Mesenteric fat pad (tissue), 1 donor: ENCODE data around the gene TBC1D10A. TPM values are rescaled to one million over a fixed set of nuclear protein-coding genes. Genes with fewer than 3 reads are reported as not detected.
A peak's percentile ranks its signal among the peaks of the same experiment; 100 is the strongest.

Experiments
- DNase-seq: peaks from one replicate; pipeline ENCODE4 v3.0.0-alpha.2; 2020; ENCODE audit warnings: low spot score
- total RNA-seq: library from RNA; stranded (reverse); fragmentation: NEBNext Ultra II Directional; extraction: Animal tissue kit (Norgen Biotek cat#: 25700); gene quantifications from one replicate; pipeline ENCODE4 v1.2.1, GENCODE V29; 2021
- donor health status: DM: yes; HTN: yes; CAD: no.

TBC1D10A gene
- total RNA-seq, 1 donor from 2014 or later, result 25.8 TPM

DNA sequence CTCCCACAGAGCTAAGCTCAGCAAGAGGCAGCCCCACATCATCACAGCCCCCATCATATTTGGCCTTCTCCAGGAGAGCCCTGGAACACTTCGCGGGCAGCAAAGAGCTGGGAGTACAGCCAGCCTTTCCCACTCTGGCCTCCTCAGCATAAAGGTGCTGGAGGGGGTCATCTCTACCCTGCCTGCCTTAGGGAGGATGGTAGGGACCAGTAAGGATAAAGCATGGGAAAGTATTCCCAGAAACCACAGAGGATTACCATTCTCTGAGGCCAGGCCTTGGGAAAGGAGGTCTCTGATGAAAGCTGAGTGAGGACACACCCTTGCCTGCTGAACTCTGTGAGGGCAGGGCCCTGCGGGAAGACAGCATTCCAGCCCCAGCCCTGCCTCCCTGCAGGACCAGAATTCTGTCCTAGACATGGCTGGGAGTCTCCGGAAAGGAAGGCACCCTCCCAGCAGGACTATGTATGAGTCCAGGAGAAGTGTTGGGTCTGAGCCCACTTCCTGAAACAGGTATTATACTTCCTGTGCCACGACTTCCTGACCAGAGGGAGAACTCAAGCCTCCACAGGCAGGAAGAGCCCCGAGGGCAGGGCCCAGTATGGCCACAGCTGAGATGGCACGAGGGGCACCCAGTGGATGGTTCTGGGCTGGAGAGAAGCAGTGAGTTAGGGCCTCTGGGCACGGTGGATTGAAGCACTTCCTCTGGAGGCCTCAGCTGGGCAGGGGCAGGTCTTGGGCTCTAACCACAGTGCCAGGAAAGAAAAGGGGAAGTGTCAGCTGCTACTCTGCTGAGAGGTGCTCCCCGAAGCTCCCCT lies 24.5 kb downstream of the TBC1D10A start:
- no peak for DNase-seq

GRCh38 chr22:30299322-30299721 lies 27.4 kb downstream of the TBC1D10A start:
- no peak for DNase-seq

DNA sequence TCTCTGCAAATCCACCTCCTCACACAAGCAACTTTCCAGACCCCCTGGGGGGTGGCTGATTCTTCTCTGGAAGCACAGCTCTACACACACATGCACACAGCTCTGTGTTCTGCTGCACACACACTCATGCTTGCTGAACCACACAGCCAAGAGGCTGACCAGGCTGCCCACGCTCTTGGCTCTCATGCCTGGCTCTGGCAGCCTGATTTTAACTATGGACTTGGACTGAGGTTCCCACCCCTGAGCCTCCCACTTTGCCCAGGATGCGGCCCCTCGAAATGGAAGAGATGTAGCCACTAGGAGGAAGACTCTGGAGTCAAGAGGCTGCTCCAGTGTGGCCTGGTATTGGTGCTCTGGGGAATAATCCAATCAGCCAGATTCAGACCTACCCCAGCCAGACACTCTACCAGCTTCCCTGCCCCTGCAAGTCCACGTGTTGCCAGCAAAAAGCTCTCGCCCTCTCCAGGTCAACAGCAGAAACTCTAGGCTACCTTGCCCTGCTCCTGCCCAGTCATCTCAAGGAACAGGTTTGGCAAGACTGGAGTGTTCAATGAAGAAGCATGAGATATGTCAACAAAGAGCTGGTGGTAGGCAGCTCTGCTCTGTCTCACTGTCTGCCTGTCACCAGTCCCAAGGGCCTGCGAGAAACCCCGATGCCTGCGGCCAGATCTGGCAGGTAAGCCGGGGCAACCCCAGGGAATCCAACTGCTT lies 28.6 kb downstream of the TBC1D10A start:
- no peak for DNase-seq

DNA sequence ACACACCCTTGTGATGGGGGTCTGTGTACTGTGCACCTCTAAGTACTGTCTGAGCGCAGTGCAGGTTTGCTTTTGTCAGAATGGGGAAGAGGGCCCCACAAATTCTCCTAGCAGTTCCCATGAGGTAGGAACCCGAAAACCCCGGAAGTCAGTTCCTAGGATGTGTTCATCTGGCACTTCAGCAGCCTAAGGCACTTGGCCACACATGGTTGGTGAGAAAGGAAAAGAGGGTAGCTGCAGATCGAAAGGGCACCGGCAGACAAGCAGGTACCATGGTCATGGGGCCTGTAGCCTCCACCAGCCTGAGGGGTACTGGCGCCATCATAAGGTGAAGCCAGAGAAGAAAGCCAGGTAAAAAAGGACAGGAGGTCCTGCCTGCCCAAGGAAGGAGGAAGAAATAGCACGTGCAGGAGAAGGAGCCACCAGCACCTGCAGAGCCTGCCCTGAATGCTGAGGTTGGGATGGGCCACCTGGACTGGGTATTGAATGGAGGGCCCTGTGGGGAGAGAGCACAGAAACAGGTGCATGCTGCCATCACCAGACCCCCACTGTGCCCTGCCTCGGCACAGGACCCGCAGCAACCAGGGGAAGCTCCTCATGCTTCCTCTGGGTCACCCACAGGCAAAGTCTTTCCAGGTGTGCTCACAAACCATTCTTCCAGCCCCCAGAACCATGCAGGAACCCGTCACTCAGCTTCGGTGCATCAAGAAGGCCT lies 29.3 kb downstream of the TBC1D10A start:
- DNase-seq, result no peak

DNA sequence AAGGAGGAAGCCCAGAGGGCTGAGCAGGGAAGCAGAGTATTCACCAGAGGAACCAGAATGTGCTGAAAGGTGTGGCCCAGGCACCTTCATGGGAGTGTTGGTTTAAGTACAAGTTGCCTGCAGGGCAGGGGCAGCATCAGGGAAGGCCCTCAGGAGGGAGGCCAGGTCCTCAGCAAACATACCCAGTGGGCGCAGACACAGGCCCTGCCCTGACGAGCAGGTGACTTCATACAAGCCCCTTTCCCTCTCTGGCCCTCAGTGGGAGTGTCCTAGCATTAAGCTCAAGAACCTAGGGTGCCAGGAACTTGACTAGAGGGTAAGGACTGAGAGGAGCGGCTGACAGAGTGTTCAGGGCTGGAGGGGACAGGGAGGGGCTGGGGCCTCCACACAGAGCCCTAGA lies 29.9 kb downstream of the TBC1D10A start:
- DNase-seq, result no peak

GRCh38 chr22:30296324-30296723 lies 30.4 kb downstream of the TBC1D10A start:
- DNase-seq, result no peak

GRCh38 chr22:30295576-30295975 lies 31.2 kb downstream of the TBC1D10A start:
- DNase-seq, result no peak

GRCh38 chr22:30294830-30295229 lies 31.9 kb downstream of the TBC1D10A start:
- DNase-seq, result no peak

DNA sequence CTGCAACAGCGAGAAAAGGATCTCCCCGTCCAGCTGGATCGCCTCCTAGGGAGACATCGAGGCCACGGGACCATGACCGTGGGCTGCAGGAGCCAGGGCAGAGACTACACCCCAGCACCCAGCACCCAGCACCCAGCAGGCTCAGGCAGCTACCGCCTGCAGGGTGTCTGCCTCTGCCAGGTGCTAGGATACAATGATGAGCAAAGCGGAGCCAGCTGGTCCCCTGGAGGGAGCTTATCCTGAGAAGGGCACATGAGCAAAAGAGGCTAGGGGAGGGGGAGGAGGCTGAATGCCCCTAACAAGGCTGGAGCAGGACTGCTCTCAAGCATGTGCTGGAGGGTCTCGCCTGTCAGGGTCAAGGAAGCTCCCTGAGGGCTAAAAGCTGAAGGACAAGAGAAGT lies 32.7 kb downstream of the TBC1D10A start:
- DNase-seq, result no peak

GRCh38 chr22:30293026-30293425 lies 33.7 kb downstream of the TBC1D10A start:
- DNase-seq, result no peak

GRCh38 chr22:30292069-30292970 lies 34.4 kb downstream of the TBC1D10A start:
- no peak for DNase-seq

DNA sequence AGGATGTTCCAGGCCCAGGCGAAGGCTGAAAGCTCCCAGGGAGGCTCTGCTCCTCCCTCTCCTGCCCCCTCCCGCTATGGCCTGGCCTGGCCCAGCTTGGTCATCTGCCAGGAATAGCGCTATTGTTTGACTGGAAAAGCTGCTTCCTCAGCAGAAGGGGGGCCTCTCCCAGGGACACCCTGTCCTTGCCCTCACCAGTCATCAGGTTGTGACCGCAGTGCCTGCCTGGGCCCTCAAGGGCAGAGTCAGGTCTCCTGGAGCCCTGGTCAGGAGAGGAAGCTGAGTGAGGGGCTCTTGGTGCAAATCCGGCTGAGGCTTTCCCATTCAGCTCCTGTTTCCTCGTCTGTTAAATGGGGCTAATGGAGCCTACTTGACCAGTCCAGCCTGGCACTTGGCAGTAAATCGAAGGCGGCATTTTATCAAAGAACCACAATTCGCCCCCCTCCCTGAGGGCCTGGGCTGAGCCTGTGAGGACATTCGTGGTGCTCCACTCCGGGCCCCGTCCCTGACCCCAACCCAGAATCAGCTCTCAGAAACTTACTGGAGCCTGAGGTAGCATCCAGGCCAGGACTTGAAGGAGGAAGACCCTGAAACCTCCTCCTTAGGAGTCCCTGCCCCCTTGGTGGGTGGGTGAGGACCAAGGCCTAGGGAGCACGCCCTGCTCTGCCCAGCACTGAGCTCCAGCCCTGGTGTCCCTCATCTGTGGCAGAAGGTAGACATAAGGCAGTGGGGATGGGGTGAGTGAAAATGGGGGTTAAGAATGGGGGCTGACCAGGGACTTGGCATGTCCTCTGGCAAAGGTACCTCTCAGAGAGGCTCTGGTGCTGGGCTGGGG lies 35.5 kb downstream of the TBC1D10A start:
- DNase-seq, result peak; percentile 93

- no peak for DNase-seq
These were observed 36.2 kb downstream of the TBC1D10A start for GRCh38 chr22:30290342-30291057.

DNA sequence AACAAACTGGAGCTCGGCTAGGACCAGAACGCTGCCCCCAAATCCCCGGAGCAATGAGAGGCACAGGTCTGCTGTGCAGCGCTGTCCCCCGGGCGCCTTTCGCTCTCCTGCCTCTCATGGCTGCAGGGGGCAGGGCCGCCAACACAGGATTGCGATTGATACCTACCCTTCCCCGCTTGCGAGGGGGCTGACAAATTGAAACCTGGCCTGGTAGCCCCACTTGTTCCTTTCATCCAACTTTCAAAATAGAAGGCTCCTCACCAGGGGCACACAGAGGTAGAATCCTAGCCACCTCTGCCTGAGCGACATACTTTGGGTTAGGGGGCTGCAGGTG lies 36.8 kb downstream of the TBC1D10A start:
- no peak for DNase-seq

DNA sequence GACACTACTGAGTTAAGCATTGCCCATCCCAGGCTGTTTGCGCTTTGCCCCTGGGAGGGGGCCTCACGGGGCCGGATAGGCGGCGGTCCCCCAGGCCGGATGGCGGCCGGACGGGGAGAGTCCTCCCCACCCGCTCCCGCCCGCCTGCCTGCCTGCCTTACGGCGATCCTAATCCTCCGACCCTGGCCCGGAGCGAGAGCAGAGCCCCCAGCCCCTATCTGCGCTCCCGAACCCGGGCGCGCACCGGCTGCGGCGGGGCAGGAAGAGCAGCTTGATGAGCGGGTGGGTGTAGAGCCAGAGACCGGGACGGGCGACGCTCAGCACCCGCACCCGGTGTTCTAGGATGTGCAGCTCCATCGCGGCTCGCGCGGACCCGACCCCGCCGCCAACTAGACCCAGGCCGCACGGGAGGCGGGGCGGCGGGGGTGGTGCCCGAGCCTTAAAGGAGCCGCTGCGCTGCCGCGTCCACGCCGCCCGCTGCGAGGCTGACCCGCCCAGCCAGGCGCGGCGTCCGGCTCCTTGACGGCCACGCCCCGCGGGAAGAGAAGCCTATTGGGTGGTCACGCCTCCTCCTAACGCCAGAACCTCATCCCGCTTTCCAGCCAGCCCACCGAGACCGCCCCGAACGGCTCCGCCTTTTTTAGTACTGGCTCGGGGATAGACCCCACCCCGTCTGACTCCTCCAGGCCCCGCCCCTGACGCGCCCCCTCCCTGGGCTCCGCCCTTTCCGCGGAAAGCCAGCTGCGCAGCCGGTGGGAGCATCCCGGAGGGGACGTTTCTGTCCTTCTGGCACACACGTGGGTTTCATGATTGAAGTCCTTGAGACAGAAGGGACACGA lies 37.4 kb downstream of the TBC1D10A start, which contains the start of gene CASTOR1:
TSS of gene CASTOR1 (minus strand) at position 365 of the 839 bp plus-strand sequence. CDS start at position 357, 8 bp downstream.
- peak; percentile 99 for DNase-seq

DNA sequence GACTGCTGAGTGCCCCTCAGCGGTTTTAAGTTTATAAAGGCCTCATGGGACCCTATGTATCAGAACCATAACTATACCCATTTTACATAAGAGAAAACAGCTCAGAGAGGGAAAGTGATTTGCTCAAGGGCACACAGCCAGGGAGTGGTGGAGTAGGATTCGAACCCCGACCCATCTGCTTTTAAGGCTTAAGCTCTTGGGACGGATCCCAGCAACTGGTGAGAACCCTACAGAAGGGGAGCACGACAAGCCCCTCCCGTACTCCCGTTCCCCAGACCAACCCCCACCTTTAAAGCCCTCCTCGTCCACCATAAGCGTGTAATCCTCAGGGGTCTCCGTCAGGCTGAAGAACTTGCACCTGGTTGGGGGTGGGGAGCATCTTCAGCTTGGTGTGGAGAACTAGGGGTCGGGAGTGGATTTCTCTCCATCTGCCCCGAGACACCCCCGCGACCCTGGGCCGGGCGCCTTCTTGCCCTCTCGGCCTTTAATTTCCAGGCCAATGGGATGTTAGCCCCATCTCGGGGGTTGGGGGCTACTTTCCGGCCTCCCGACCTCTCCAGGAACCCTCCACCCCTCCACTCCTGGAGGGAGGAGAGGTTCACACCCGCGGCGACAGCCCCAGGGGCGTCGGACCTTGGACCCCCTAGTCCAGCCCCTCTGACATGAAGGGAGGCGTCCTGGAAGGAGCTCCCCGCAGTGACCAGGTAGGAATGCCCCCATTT lies 38.2 kb downstream of the TBC1D10A start:
- no peak for DNase-seq

- DNase-seq, result peak; percentile 95
These were observed 38.9 kb downstream of the TBC1D10A start for GRCh38 chr22:30287648-30288418.
